IMR-90 (cell line): Measurements from ENCODE around the gene KDM4B. TPM values are rescaled to one million over a fixed set of nuclear protein-coding genes. Genes with fewer than 3 reads are reported as not detected.

Experiments
- ATAC-seq: fragments of 200-7000 bp; cut with Tn5 transposase; 2 replicates; pipeline ENCODE4 v1.9.1; 2020; ENCODE audit warnings: low read depth, mild to moderate bottlenecking, moderate library complexity
- BruUV-seq: library from RNA; stranded (reverse); fragments of 400-500 nt; replicated peaks from 2 replicates; lab custom pipeline; 2021; lab: Mats Ljungman, UMichigan
- CTCF ChIA-PET: fragments of 300-600 bp; formaldehyde crosslinking; extraction: SDS; loops from one replicate; lab custom pipeline; 2021; ENCODE audit warnings: antibody characterized with exemption; lab: Yijun Ruan, JAX
- POLR2A ChIA-PET: fragments of 300-600 bp; sonication (Branson Sonifier 250); formaldehyde crosslinking; loops from one replicate; lab custom pipeline; 2022; ENCODE audit warnings: antibody characterized with exemption; ENCODE audit not compliant: unreplicated experiment; lab: Charles Lee
- DNase-seq: peaks from one replicate; pipeline ENCODE4 v3.0.0; 2013
- H2AFZ ChIP-seq: replicated peaks from 2 replicates; pipeline ENCODE3; 2013; ENCODE audit warnings: low read length, mild to moderate bottlenecking; ENCODE audit not compliant: poor library complexity
- H2AK5ac ChIP-seq: 2 replicates; pipeline ENCODE4 v1.6.1; 2013; ENCODE audit warnings: low read depth, low read length, inconsistent platforms
- H2AK9ac ChIP-seq: replicated peaks from 2 replicates; pipeline ENCODE3; 2013; ENCODE audit warnings: mild to moderate bottlenecking, low read depth, low read length, moderate library complexity; ENCODE audit not compliant: poor library complexity
- H2BK120ac ChIP-seq: 2 replicates; pipeline ENCODE4 v1.6.1; 2013; ENCODE audit warnings: low read depth, low read length, inconsistent platforms
- H2BK15ac ChIP-seq: 3 replicates; pipeline ENCODE4 v1.6.1; 2013; ENCODE audit warnings: low read depth, low read length, inconsistent platforms
- H2BK20ac ChIP-seq: 2 replicates; pipeline ENCODE4 v1.6.1; 2013; ENCODE audit warnings: low read depth, mild to moderate bottlenecking, inconsistent platforms, low read length, moderate library complexity
- H2BK5ac ChIP-seq: 2 replicates; pipeline ENCODE4 v1.6.1; 2013; ENCODE audit warnings: mild to moderate bottlenecking, low read depth, low read length, inconsistent platforms; ENCODE audit not compliant: poor library complexity, severe bottlenecking
- H3K14ac ChIP-seq: replicated peaks from 2 replicates; pipeline ENCODE4 v1.6.1; 2013; ENCODE audit warnings: low read depth, low read length, inconsistent platforms
- H3K18ac ChIP-seq: 2 replicates; pipeline ENCODE4 v1.6.1; 2013; ENCODE audit warnings: low read depth, low read length, control low read depth
- H3K23ac ChIP-seq: 2 replicates; pipeline ENCODE4 v1.6.1; 2013; ENCODE audit warnings: low read depth, low read length, inconsistent platforms
- H3K27ac ChIP-seq: 2 replicates; pipeline ENCODE4 v1.5.1; 2013; ENCODE audit warnings: mild to moderate bottlenecking, control low read depth, low read length; ENCODE audit not compliant: insufficient read depth
- H3K27me3 ChIP-seq: 2 replicates; pipeline ENCODE4 v1.6.1; 2013; ENCODE audit warnings: low read length; ENCODE audit not compliant: control insufficient read depth, insufficient read depth
- H3K36me3 ChIP-seq: 2 replicates; pipeline ENCODE4 v1.6.1; 2013; ENCODE audit warnings: low read length, mixed read lengths; ENCODE audit not compliant: control insufficient read depth, insufficient read depth
- H3K4ac ChIP-seq: 2 replicates; pipeline ENCODE4 v1.6.1; 2013; ENCODE audit warnings: low read depth, low read length, inconsistent platforms
- H3K4me1 ChIP-seq: 2 replicates; pipeline ENCODE4 v1.6.1; 2013; ENCODE audit warnings: low read length, mixed read lengths; ENCODE audit not compliant: control insufficient read depth, insufficient read depth
- H3K4me2 ChIP-seq: 2 replicates; pipeline ENCODE4 v1.6.1; 2013; ENCODE audit warnings: low read depth, mild to moderate bottlenecking, control low read depth, low read length, moderate library complexity
- H3K4me3 ChIP-seq: 2 replicates; pipeline ENCODE4 v1.5.1; 2013; ENCODE audit warnings: low read depth, mild to moderate bottlenecking, control low read depth, low read length, moderate library complexity; ENCODE audit not compliant: insufficient read depth
- H3K56ac ChIP-seq: 2 replicates; pipeline ENCODE4 v1.6.1; 2013; ENCODE audit warnings: low read length, inconsistent platforms; ENCODE audit not compliant: insufficient read depth; ENCODE audit errors: extremely low read depth
- H3K79me1 ChIP-seq, 2 experiments: 2 replicates each; pipeline ENCODE4 v1.6.1; 2013; ENCODE audit warnings: low read length in 2 of 2, inconsistent platforms in 1 of 2, low read depth in 1 of 2
- H3K9ac ChIP-seq: 2 replicates; pipeline ENCODE4 v1.6.1; 2013; ENCODE audit warnings: low read depth, low read length, control low read depth
- H3K9me1 ChIP-seq: 2 replicates; pipeline ENCODE4 v1.6.1; 2013; ENCODE audit warnings: low read length, inconsistent platforms; ENCODE audit not compliant: insufficient read depth
- H3K9me3 ChIP-seq: 2 replicates; pipeline ENCODE4 v1.6.1; 2013; ENCODE audit warnings: low read length; ENCODE audit not compliant: control insufficient read depth, insufficient read depth
- H4K20me1 ChIP-seq: 2 replicates; pipeline ENCODE4 v1.6.1; 2013; ENCODE audit warnings: low read length, inconsistent platforms; ENCODE audit not compliant: insufficient read depth
- H4K5ac ChIP-seq: 2 replicates; pipeline ENCODE4 v1.6.1; 2013; ENCODE audit warnings: mild to moderate bottlenecking, low read depth, low read length, control low read depth
- H4K8ac ChIP-seq, 2 experiments: 2 replicates each; pipeline ENCODE4 v1.6.1; 2013; ENCODE audit warnings: low read depth in 2 of 2, low read length in 2 of 2, control low read depth in 1 of 2, inconsistent platforms in 1 of 2
- H4K91ac ChIP-seq: 2 replicates; pipeline ENCODE4 v1.6.1; 2013; ENCODE audit warnings: low read depth, low read length, inconsistent platforms; ENCODE audit not compliant: insufficient read depth
- BHLHE40 ChIP-seq: fragments of 150-350 bp; IDR thresholded peaks from 2 replicates; pipeline ENCODE4 v1.6.1; 2016; ENCODE audit warnings: mild to moderate bottlenecking, low read depth, low read length
- ELK1 ChIP-seq: fragments of 150-350 bp; IDR thresholded peaks from 2 replicates; pipeline ENCODE4 v1.6.1; 2016; ENCODE audit warnings: low read depth, mild to moderate bottlenecking, low read length, moderate library complexity, borderline replicate concordance
- MAFK ChIP-seq: IDR thresholded peaks from 2 replicates; pipeline ENCODE4 v1.6.1; 2012; ENCODE audit warnings: low read depth, low read length, improper control_type of control experiment
- MAZ ChIP-seq: IDR thresholded peaks from 2 replicates; pipeline ENCODE4 v1.6.1; 2012; ENCODE audit warnings: low read depth, mild to moderate bottlenecking, low read length, improper control_type of control experiment, moderate library complexity, borderline replicate concordance
- MXI1 ChIP-seq: IDR thresholded peaks from 2 replicates; pipeline ENCODE4 v1.6.1; 2012; ENCODE audit warnings: low read depth, mild to moderate bottlenecking, low read length, moderate library complexity, borderline replicate concordance
- RCOR1 ChIP-seq: IDR thresholded peaks from 2 replicates; pipeline ENCODE4 v1.6.1; 2012; ENCODE audit warnings: mild to moderate bottlenecking, low read length, improper control_type of control experiment; ENCODE audit not compliant: insufficient replicate concordance
- RFX5 ChIP-seq: IDR thresholded peaks from 2 replicates; pipeline ENCODE4 v1.8.0; 2012; ENCODE audit warnings: low read depth, mild to moderate bottlenecking, low read length, moderate library complexity
- WGBS, 2 experiments: methylation state at CpG; one replicate each; pipeline versions ENCODE4 v1.1.5 to v1.1.7; 2013; ENCODE audit warnings: missing lambda C conversion rate in 2 of 2; ENCODE audit not compliant: insufficient read length in 1 of 2; ENCODE audit errors: extremely low coverage in 2 of 2; 5-methylcytosine and 5-hydroxymethylcytosine counted together
- dilution Hi-C: fragments of 300-500 bp; cut with HindIII; formaldehyde crosslinking; loops from one replicate; pipeline ENCODE4 v1.14.3; 2018; ENCODE audit warnings: low sequenced_read_pairs; ENCODE audit not compliant: unreplicated experiment
- in situ Hi-C: fragments of 300-500 bp; cut with MboI; formaldehyde crosslinking; loops from 3 replicates; pipeline ENCODE4 v1.14.3; 2019; ENCODE audit warnings: low sequenced_read_pairs, inconsistent platforms, mixed read lengths
- intact Hi-C: fragments of 100-400 bp; cut with micrococcal nuclease; formaldehyde crosslinking; loops from 2 replicates; pipeline ENCODE4 v1.10.0; 2022
- polyA plus RNA-seq, 3 experiments: library from polyadenylated mRNA; depleted of rRNA; stranded (reverse); fragments of >200 nt; gene quantifications; 2 replicates each; pipeline ENCODE4 v1.2.3, GENCODE V29; 2012; ENCODE audit warnings: low replicate concordance in 1 of 3
- total RNA-seq: library from RNA; depleted of rRNA; stranded (reverse); fragments of >200 nt; gene quantifications from 2 replicates; pipeline ENCODE4 v1.2.3, GENCODE V29; 2012

KDM4B gene
- total and polyA plus RNA-seq, 2 of the 4 experiments (the other 2 are of a cell fraction) = 5.0 to 17.9 TPM

GRCh38 chr19:5045029-5045428 is 76.1 kb downstream of the KDM4B start:
- intact Hi-C loops = no loop called here
- no peak overlapping the region for H2AK9ac ChIP-seq
- no peak overlapping the region for H3K4ac ChIP-seq
- TF ChIP-seq RCOR1 (no peak), MAZ (no peak), MXI1 (no peak), RFX5 (no peak), ELK1 (no peak), BHLHE40 (no peak), MAFK (no peak)
- H4K91ac ChIP-seq = no peak overlapping the region
- H3K27me3 ChIP-seq = no peaks in the 10 kb centered on the region
- peaks cover 64% of the 10 kb centered on the region for H4K20me1 ChIP-seq
- POLR2A ChIA-PET = no interaction called here
- in situ Hi-C loops = no loop called here
- no peaks in the 10 kb centered on the region for H3K9me3 ChIP-seq
- no peak overlapping the region for H3K56ac ChIP-seq
- H2BK5ac ChIP-seq = no peak overlapping the region
- no peak overlapping the region for H3K18ac ChIP-seq
- H4K5ac ChIP-seq = no peak overlapping the region
- dilution Hi-C loops = no loop called here
- no peak overlapping the region for H3K14ac ChIP-seq
- peaks cover 5 to 63% of the 10 kb centered on the region in 2 experiments for H3K79me1 ChIP-seq
- H3K9me1 ChIP-seq = peaks cover 2% of the 10 kb centered on the region; the same call in 1 of the 2 replicates
- peaks cover 21% of the 10 kb centered on the region for H3K4me1 ChIP-seq
- no peak overlapping the region for H3K4me2 ChIP-seq
- H3K27ac ChIP-seq = no peak overlapping the region
- no peak overlapping the region for H2BK15ac ChIP-seq
- peaks cover 40% of the 10 kb centered on the region for H3K36me3 ChIP-seq
- no TSS peak for BruUV-seq
- H3K9ac ChIP-seq = no peak overlapping the region
- no peak overlapping the region for H3K23ac ChIP-seq
- no peak overlapping the region for H2AK5ac ChIP-seq
- ATAC-seq (no peak), DNase-seq (no peak)
- H3K4me3 ChIP-seq = no peak overlapping the region
- H4K8ac ChIP-seq = no peak overlapping the region
- H2AFZ ChIP-seq = no peak overlapping the region
- no peak overlapping the region for H2BK20ac ChIP-seq
- WGBS, 2 experiments = 88% methylated on average over 6 of the region's 16 CpGs; no CpG with 5 or more reads in 1 of the 2 experiments
- CTCF ChIA-PET = no interaction called here
- H2BK120ac ChIP-seq = no peak overlapping the region
